NCI-H1105 treated with DMSO at 0.1 percent for 48 hours (cell line): ENCODE measurements around the gene AFG3L2.

Source experiments
- DNase-seq: peaks from one replicate; lab custom pipeline; 2025; lab: John Stamatoyannopoulos, UW

Gene AFG3L2

GRCh38 chr18:12325726-12326245 lies 51.2 kb downstream of the AFG3L2 start:
- DNase-seq = no peak

GRCh38 chr18:12324991-12325725 lies 51.9 kb downstream of the AFG3L2 start:
- no peak for DNase-seq

GRCh38 chr18:12321333-12321732 lies 55.7 kb downstream of the AFG3L2 start:
- no peak for DNase-seq

- no peak for DNase-seq
Measured at GRCh38 chr18:12318857-12319256, 58.2 kb downstream of the AFG3L2 start.

GRCh38 chr18:12318334-12318697 lies 58.7 kb downstream of the AFG3L2 start:
- no peak for DNase-seq

GRCh38 chr18:12317664-12318333 lies 59.2 kb downstream of the AFG3L2 start:
- no peak for DNase-seq

GRCh38 chr18:12315911-12316310 lies 61.1 kb downstream of the AFG3L2 start:
- DNase-seq = no peak

- DNase-seq = no peak
Measured at GRCh38 chr18:12315490-12315889, 61.5 kb downstream of the AFG3L2 start.

GRCh38 chr18:12314591-12315305 lies 62.3 kb downstream of the AFG3L2 start:
- DNase-seq = no peak

GRCh38 chr18:12313530-12314245 lies 63.3 kb downstream of the AFG3L2 start:
- no peak for DNase-seq

- DNase-seq = no peak
Measured at GRCh38 chr18:12312976-12313375, 64.1 kb downstream of the AFG3L2 start.

- no peak for DNase-seq
Measured at GRCh38 chr18:12310762-12311161, 66.3 kb downstream of the AFG3L2 start.

- no peak for DNase-seq
Measured at GRCh38 chr18:12309683-12310198, 67.3 kb downstream of the AFG3L2 start.

GRCh38 chr18:12308386-12309100 lies 68.5 kb downstream of the AFG3L2 start:
- DNase-seq = no peak

GRCh38 chr18:12307701-12308385 lies 69.2 kb downstream of the AFG3L2 start, which contains the start of gene TUBB6:
TUBB6 (plus strand) TSS chr18:12308241; CDS start chr18:12308293, 52 bp downstream.
- DNase-seq = no peak

- DNase-seq = no peak
Measured at GRCh38 chr18:12306752-12307700, 70.0 kb downstream of the AFG3L2 start.

GRCh38 chr18:12305930-12306629 lies 70.9 kb downstream of the AFG3L2 start:
- DNase-seq = no peak

- DNase-seq = no peak
Measured at GRCh38 chr18:12305211-12305610, 71.8 kb downstream of the AFG3L2 start.
